ENCODE results near the gene AGPAT2.

AGPAT2 gene

DNA sequence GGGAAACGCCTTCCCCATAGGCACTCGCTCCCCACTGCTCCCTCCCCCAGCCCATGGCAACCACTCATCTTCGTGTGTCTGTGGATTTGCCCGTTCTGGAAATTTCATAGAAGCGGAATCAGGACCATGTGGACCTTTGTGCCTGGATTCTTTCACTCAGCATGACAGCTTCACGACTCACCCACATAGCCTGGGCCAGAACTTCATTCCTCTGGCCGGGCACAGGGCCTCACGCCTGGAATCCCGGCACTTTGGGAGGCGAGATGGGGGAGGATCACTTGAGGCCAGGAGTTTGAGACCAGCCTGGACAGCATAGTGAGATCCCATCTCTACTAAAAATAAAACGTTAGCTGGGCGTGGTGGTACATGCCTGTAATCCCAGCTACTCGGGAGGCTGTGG, 13.0 kb upstream of the AGPAT2 start:
- DNase-seq: no peak

DNA sequence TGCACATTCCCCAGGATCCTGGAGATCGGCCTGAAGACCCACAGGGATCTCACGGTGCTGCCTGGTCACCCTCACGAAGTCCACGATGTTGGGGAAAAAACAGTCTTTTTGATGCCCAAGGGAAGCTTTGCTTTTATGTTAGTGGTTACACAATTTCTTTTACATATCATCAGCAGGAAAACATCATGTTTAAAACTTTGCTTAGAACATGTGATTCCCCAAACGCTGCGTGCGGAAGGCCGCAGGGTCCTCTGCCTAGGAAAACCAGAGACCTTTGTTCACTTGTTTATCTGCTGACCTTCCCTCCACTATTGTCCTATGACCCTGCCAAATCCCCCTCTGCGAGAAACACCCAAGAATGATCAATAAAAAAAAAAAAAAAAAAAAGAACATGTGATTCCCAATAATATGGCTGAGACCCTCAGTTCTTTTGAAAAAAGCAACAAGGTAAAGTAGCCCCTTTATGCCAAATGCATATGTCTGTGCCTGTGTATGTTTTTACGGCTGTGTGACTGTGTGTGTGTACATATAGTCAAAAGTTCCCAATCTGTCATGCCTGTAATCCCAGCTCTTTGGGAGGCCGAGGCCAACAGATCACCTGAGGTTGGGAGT, 11.5 kb upstream of the AGPAT2 start:
- no peak for DNase-seq

DNA sequence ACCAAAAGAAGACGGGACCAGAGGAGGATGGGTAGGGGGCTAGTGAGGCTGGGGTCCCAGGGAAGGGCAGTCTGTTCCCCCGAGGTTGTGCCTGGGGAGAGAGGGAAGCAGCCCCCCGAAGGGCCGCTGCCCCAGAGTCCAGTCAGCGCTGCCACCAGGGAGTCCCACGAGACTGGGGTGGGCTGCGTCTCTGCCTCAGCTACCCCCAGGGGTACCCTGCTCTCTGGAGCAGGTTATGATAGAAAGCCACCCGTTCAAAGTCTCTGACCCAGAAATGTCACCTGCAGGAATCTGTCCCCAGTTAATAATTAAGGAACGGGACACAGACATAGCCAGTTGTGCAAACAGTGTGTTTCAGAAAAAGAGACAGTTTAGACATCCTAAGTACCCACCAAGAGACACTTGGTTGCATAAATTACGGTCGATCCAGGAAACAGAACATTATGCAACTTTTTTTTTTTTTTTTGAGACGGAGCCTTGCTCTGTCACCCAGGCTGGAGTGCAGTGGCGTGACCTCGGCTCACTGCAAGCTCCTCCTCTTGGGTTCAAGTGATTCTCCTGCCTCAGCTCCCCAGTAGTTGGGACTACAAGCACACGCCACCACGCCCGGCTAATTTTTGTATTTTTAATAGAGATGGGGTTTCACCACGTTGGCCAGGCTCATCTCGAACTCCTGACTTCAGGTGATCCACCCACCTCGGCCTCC, 10.7 kb upstream of the AGPAT2 start:
- no peak for DNase-seq

DNA sequence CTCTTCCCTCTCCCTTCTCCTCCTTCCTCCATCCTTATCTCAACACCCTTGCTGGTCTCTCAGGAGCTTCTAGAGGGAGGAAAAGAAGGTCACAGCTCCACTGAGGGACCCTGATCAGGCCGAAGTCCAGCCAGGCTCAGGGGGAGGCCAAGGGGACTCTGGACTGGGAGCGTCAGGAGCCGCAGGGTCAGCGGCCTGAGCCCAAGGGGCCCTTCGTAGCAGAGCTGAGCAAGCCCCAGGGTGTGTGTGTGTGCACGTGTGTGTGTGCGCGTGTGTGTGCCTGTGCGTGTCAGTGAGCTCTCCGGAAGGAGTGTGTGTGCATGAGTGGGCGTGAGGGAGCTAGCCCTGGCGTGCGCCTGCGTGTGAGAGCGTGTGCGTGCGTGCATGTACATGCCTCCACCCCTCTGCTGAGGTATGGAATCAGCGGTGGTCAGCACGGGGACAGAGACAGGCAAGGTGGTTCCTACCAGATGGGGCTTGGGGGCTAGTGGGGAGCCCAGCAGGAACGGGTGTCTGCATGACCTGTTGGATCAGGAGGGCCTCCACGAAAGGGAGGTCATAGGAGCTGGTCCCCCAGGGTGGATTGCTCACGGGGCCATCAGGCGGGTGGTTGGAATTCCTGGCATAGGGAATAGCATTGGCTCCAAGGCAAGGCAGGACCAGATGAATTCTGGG, 10.0 kb upstream of the AGPAT2 start:
- no peak for DNase-seq

DNA sequence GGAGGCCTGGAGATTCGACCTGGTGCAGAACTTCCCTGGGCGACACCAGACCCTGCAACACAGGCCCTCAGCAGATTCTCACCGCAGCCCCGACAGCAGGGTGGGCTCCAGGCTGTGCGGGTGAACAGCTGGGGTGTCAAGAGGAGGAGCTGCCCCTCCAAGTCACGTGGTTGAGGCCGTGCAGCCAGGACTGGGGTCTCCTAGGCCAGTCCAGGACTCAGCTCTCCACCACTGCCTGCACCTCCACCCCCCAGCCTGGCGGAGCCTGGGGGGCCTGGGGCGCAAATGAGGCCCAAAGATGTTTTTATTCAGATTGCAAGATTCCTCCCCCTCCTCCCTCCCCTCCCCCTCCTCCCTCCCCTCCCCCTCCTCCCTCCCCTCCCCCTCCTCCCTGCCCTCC, 9.2 kb upstream of the AGPAT2 start:
- DNase-seq: no peak

DNA sequence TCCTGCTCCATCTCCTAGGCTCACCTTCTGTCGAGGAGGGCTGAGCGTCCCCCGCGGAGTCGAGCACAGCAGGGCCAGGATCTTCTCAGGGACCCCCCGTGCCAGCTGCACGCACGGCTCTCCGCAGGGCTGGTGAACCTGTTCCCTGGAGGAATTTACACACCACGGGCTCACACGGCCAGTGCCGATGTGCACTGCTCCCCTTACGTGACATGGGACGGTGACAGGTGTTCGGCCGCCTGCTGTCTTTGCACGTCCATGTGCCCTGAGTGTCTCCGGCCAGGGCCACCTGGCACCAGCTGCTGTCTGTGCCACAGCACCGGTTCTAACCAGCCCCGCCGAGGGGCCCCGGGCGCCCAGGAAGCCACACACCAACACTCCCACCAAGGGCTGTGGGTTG, 8.7 kb upstream of the AGPAT2 start:
- no peak for DNase-seq

DNA sequence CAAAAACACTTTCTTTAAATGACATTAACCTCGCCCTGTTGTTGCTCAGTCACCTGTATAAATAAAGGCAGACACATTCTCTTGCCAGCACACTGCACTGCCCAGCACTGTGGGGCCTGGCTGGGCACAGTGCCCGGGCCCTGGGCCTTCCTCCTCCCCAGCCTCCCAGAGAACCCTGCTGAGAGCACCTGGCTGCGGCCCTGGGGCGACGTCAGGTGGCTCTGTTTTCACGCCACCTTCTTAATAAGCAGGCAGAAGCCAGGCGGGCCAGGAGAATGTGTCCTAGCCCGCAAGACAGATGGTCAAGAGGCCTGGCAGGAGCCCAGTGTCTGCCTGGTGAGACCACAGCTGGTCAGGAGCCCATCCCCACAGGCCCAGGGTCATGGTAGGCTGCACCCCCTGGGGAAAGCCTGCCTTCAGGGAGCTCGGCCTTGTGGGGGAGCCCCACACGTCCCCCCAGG, 8.2 kb upstream of the AGPAT2 start:
- DNase-seq: no peak

DNA sequence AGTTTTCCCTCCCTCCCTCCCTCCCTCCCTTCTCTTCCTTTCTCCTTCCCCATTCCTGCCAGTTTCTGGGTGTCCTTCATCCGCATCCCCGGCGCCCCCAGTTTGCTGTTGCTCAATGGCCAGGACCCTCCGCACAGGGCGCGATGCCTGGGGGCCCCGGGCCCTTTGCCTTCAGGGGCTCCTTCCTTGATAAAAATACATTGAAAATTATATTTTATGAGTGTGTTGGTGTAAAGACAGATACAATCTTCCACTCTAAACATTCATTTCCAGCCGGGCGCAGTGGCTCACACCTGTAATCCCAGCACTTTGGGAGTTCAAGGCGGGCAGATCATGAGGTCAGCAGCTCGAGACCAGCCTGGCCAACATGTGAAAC, 7.6 kb upstream of the AGPAT2 start:
- DNase-seq: no peak

DNA sequence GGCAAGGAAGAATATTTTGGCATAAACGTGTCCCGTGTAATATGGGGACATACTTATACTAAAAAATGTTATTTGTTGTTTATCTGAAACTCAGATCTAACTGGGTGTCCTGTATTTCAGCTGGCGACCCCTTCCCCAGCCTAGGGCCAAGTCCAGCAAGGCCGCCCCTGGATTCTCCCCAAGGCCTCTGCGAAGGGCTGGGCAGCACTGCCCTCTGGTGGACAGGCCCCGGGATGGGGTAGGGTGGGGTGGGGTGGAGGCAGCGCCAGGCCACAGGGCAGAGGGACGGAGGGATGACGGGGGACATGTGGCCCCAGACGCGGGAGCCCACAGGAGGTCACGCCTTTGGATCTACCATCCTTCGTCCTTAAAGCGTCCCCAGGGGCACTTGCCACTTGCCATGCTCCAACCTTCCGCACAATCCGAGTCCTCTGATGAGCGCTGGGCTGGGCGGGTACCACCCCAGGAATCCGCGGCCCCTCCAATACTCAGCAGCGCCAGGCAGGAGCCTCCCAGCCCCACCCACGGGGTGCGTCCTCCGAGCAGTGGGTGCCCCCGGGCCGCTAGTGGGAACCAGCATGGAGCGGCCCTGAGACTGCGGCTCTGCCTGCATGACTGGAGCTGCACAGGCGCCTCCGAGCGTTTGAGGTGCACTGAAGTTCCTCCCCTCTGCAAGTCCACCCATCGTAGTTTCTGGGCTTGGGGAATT, 7.1 kb upstream of the AGPAT2 start:
- DNase-seq: peak; percentile 47

DNA sequence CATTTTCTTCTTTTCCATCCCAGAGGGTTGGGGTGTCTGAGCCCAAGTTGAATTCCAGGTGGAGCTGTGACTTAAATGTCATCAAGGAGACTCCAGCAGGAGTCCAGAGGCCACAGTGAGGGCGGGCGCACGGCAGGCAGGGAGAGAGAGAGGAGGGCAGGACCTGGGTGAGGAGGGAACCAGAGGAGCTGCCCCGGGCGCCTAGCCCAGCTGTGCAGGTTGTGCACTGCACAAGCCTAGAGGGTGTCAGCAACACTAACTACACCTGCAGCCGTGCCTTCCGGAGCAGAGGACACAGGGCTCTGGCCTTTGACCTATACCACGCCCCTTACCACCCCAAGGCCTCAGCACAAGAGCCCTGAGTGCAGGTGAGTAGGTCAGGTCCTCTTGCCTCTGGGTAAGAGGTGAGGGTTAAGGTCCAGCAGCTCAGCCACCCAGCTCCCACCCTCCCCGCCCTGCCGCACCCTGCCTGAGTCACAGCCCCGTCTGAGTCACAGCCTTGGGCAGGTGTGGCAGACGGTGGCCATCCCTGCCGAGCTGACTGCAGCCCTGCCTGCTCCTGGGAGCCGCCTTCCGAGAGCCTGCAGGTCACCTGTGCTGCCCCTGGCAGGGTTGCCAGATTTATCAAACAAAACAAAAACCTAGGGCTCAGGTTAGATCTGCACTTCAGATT, 6.4 kb upstream of the AGPAT2 start:
- peak; percentile 51 for DNase-seq

DNA sequence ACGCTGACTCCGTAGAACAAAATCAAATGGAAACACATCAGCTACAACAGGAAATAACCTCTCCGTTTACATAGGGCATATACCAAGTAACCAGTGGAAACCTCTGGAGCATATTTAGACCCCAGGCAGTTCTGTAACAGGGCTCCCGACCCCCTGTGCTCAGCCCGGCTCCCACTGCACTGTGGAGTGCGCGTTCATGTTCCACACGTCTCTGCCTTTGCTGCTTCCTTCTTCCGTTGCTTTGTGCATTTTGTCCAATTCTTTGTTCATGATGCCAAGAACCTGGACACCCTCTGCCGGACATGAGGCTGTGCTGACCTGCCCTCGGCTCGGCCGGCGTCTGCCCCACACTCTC, 5.9 kb upstream of the AGPAT2 start:
- DNase-seq: no peak

DNA sequence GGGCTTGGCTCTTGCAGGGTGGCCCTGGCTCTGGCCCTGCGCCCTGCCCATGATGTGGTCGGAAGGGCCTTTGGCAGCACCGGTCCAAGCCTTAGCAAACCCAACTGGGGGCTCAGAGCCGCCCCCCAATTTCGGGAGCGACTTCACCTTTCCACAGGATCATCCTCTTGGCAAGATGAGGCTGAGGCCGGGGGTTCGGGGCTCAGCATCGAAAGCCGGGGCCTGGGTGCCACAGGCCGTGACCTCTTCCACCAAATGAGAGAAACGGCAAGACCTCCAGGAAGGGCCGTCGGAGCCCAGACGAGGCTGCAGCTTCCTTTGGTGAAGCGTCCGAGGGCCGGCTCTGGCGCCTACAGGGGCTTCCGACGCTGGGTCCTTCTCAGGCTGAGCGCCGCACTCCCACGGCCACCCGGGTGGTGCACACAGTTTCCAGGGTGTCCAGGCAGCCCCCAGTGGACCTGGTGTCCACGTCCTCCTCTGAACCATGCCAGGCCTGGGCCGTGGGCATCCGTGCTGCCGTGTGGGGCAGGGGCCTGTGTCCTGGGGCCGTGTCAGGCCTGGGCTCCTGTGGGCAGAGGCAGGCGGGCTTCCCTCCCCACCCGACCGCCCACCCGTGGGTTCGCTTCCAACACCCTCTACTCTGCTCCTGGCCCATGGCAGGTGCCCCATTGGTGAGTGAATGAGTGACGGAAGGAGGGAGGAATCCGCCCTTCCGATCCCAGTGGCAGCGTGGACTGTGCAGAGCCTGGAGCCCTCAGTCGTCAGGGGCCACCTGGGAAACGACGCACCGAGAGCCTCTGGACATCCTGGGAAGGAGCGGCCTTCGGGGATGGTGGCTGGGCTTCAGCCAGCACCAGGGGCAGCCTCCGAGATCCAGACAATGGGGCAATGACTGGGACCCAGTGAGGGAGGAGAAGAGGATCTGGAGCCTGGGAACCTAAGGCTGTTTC, 5.2 kb upstream of the AGPAT2 start:
- no peak for DNase-seq

DNA sequence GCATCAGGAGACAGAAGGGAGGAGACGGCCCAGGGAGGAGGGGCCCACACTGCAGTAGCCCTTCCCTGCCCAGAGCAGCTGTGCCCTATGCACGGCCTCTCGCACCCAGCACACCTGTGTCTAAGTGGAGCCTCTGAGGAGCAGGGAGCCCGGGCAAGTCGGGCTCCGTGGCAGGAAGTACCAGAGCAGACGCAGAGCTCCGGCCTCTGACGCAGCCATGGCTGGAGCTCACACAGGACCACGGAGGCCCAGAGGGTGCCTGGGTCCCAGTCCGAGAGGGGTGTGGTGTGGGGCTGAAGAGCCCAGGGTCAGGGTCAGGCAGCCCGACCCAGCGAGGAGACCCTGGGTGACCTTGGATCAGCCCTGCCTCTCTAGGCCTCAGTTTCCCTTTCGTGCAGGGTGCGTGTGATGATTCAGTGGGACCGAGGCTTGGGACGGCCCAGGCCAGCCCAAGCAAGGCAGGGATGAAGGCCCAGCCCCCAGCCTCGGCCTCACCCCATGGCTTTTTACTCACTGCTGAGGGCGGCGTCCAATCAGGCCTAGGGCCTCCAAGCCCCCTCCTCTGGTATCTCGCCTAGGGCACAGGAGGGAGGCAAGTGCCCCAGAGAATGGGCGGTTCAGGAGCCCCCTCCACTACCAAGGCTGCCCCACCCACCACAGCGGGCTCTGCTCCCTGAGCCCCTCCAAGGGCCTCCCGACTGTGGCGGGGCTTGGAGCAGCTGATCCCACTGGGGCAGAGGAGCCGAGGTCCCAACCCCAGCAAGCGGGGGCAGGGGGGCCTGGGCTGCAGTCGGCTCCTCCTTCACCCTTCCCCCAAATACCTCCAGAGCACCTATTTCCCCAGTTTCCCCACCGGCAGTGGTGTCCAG, 4.3 kb upstream of the AGPAT2 start:
- no peak for DNase-seq

DNA sequence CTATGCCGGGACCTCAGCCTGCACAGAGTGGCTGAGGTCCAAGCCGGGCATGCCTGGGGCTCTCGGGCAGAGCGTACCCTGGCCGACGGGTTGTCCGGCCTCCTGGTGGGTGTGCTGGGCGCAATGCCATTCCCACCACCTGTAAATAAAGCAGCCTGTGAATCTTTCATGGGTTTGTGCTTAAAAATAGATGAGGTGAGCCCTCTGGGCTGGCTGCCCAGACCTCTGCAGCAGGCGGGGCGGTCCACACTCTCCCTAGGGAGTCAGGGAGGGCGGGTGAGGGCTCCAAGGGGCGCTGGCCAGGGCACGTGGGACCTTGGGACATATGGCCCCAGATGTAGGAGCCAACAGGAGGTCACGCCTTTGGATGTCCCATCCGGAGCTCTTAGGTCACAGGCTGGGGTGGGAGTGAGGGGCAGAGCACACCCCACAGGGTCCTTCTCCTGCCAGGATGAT, 3.6 kb upstream of the AGPAT2 start:
- DNase-seq: no peak

DNA sequence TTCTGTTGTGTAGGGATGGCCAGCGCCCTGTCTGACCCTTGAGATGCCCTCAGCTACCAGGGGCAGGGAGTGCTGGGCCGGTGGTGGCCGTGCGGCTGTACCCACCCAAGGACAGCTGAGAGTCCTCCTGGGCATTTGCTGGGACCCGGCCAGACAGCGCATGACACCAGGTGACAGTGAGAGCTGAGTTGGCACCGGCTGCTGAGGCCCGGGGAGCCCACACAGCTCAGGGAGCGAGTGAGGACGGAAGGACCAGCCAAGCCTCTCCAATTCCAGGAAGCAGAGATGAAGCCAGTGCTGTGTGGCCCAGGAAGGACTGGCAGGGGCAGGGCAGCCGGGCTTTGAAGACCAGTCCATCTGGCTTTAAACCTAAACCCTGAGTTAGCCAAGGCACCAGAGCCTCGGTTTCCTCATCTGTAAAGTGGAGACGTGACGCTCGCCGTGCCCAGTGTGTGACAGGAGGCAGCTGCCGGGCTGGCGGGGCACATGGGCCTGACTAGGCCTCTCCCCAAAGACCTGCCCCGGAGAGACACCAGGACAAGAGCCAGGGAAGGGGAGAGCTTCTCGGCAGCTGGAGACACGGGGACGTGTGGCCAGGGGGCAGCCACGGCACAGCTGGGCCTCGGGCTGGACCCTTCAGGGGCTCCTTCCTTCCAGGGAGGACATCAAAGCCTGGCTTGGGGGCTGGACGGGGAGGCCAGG, 3.0 kb upstream of the AGPAT2 start:
- DNase-seq: no peak

DNA sequence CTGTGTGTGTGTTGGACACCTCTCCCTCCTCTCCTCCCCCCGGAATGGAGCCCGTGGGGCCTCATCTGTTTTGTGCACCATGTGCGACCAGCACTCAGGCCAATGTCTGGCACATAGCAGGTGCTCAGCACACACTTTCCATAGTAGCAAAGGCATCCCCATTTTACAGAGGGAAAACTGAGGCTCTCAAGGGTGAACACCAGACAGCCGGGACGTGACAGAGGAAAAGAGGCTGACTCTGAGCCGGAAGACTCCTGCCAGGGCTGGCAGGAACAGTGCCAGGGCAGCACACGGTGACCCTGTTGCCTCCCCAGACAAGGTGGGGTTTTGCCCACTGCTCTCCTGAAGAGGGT, 1.8 kb upstream of the AGPAT2 start:
- no peak for DNase-seq

DNA sequence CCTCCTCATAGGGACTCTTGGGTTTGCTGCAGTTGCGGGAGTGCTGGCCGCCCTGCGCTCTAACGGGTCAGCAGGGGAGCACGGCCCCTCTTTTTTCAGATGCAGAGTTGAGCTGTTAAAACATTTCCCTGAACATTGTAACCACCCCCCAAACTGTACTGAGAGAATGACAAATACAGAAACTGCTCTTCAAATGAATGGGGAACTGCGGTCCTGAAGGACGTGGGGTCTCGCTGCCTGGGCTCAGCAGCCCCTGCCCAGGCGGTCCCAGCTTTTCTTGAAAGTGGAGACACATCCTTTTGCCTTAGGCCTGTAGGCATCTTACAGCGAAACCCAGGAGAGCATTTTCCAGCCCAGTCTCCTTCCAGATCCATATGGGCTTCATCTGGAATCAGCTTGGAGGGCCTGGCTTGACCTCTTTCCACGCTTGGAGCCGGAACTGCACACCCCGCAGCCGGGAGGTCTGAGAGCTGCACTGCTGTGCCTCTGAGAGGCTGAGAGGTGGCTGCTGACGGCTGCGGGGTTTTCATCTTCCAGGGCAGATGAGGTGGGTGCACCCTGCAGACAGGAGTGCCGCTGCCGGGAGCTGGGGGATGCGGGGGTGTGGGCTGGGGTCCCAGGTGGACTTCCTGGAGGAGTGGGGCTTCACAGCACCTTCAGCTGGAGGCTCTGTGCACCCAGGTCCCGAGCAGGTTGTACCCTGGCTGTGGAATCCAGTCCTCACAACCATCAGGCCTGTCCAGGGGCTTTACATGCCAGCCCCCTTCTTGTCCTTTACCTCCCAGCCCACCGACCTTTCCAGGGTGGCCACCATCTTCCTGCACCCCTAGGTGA, 1.2 kb upstream of the AGPAT2 start:
- no peak for DNase-seq

DNA sequence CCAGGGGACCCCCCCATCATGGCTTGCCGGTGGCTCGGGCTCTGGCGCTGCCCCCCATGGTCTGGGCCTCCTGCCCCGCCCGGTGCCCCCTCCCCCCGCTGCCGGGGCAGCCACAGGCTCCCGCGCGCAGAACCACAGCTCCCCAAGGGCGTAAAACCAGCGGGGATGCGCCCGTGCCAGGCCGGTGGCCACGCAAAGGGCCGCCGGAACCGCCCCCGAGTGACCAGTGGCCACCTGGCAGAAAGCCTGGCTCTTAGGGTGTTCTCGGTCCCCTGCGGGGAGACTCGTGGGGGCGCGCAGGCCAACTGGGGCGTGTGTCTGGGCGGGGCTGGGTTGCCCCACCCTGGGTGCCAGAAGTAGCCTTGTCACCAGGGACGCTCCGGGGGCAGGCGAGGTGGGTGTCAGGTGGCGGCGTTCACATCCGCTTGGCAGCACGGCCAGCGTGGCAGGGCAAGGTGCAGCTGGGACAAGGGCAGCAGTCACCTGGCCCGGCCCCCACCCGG, 515 bp upstream of the AGPAT2 start:
- no peak for DNase-seq

DNA sequence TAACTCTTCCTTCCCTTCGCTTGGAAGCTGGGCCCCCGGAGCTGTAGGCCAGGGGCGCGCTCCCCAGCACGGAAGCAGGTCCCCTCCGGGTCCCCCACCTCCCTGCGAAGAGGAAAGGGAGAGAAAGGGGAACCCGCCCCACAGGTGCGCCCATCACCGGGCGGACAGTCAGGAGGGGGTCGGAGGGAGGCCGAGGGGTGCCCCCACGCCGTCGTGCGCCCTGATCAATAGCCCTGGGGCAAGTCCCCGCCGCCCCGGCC, 793 bp downstream of the AGPAT2 start:
- DNase-seq: no peak
